Neural crest cell (in vitro differentiated cells): Measurements from ENCODE around the gene PM20D2. TPM values are rescaled to one million over a fixed set of nuclear protein-coding genes. Genes with fewer than 3 reads are reported as not detected.

Source experiments
- DNase-seq: peaks from one replicate; pipeline ENCODE4 v3.0.0; 2021; ENCODE audit warnings: low read depth, mixed read lengths, low spot score
- H3K27ac Mint-ChIP-seq: one replicate; pipeline ENCODE4 v1.8.0; 2021; ENCODE audit warnings: mild to moderate bottlenecking, mixed read lengths; ENCODE audit not compliant: unreplicated experiment
- H3K27me3 Mint-ChIP-seq: 2 replicates; pipeline ENCODE4 v1.8.0; 2021; ENCODE audit warnings: low read depth, mild to moderate bottlenecking, mixed read lengths
- H3K36me3 Mint-ChIP-seq: 2 replicates; pipeline ENCODE4 v1.8.0; 2021; ENCODE audit warnings: low read depth, mild to moderate bottlenecking, mixed read lengths
- H3K4me1 Mint-ChIP-seq: 2 replicates; pipeline ENCODE4 v1.8.0; 2021; ENCODE audit warnings: mixed read lengths
- H3K4me3 Mint-ChIP-seq: one replicate; pipeline ENCODE4 v1.8.0; 2021; ENCODE audit warnings: mild to moderate bottlenecking, mixed read lengths
- H3K9me3 Mint-ChIP-seq: 2 replicates; pipeline ENCODE4 v1.8.0; 2021; ENCODE audit warnings: mixed read lengths
- long read RNA-seq: library from polyadenylated mRNA; unstranded; transcript quantifications from one replicate; pipeline ENCODE4 v2.0.0, GENCODE V29; 2020
- total RNA-seq: library from RNA; stranded (reverse); gene quantifications from 2 replicates; pipeline ENCODE4 v1.2.1, GENCODE V29; 2021
- TF ChIP-seq, protein P1 (sequence below): fragments of 200-600 bp; sonication (generic); conservative IDR thresholded peaks from 2 replicates; pipeline ENCODE4 v1.5.0; 2021; ENCODE audit warnings: antibody characterized with exemption, mild to moderate bottlenecking

PM20D2 gene, protein sequence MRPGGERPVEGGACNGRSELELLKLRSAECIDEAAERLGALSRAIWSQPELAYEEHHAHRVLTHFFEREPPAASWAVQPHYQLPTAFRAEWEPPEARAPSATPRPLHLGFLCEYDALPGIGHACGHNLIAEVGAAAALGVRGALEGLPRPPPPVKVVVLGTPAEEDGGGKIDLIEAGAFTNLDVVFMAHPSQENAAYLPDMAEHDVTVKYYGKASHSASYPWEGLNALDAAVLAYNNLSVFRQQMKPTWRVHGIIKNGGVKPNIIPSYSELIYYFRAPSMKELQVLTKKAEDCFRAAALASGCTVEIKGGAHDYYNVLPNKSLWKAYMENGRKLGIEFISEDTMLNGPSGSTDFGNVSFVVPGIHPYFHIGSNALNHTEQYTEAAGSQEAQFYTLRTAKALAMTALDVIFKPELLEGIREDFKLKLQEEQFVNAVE
- total RNA-seq, result 16.1 and 16.5 TPM in 2 replicates
- long read RNA-seq, partial matches to known transcripts, result 1 of 4 reads
- long read RNA-seq, other reads (novel, unspliced or antisense), result 3 of 4 reads

DNA sequence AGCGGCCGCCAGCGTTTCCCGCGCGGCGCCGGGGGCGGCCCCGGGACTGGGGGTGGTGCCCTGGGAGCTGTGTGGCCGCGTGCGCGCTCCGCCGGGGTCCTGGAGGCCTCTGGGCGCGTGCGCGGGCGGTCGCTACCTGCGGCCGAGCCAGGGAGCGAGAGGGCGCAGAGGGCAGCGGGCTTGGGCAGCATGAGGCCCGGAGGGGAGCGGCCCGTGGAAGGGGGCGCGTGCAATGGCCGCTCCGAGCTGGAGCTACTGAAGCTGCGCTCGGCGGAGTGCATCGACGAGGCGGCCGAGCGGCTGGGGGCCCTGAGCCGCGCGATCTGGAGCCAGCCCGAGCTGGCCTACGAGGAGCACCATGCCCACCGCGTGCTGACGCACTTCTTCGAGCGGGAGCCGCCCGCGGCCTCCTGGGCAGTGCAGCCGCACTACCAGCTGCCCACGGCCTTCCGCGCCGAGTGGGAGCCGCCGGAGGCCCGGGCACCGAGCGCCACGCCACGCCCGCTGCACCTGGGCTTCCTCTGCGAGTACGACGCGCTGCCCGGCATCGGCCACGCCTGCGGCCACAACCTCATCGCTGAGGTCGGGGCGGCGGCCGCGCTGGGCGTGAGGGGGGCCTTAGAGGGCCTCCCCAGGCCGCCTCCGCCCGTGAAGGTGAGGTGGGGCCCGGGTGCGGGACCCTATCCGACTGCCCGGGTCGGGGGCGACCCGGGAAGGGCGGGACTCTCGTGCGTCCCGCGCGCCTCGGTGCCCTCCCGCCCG, at the start of gene PM20D2:
Gene PM20D2, plus strand, starts transcription at position 100 of the 762 bp plus-strand sequence. Its CDS starts 90 bp downstream, at position 190.
- Mint-ChIP-seq H3K9me3 (no peaks in the 10 kb centered on the region), H3K27me3 (peaks cover 13% of the 10 kb centered on the region), H3K4me1 (peaks cover 16% of the 10 kb centered on the region), H3K4me3 (peak within 1 kb of the TSS; percentile 89), H3K36me3 (no peaks in the 10 kb centered on the region), H3K27ac (peak within 1 kb of the TSS; percentile 3)
- DNase-seq, result peak; percentile 40
- TF ChIP-seq, protein P1, sequence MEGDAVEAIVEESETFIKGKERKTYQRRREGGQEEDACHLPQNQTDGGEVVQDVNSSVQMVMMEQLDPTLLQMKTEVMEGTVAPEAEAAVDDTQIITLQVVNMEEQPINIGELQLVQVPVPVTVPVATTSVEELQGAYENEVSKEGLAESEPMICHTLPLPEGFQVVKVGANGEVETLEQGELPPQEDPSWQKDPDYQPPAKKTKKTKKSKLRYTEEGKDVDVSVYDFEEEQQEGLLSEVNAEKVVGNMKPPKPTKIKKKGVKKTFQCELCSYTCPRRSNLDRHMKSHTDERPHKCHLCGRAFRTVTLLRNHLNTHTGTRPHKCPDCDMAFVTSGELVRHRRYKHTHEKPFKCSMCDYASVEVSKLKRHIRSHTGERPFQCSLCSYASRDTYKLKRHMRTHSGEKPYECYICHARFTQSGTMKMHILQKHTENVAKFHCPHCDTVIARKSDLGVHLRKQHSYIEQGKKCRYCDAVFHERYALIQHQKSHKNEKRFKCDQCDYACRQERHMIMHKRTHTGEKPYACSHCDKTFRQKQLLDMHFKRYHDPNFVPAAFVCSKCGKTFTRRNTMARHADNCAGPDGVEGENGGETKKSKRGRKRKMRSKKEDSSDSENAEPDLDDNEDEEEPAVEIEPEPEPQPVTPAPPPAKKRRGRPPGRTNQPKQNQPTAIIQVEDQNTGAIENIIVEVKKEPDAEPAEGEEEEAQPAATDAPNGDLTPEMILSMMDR, result no peak

- TF ChIP-seq, protein P1, result no peak
- no peak overlapping the region for H3K27ac Mint-ChIP-seq
- no peak overlapping the region for H3K4me3 Mint-ChIP-seq
- H3K36me3 Mint-ChIP-seq, result peaks cover 3% of the 10 kb centered on the region
- no peaks in the 10 kb centered on the region for H3K27me3 Mint-ChIP-seq
- no peak for DNase-seq
- no peaks in the 10 kb centered on the region for H3K4me1 Mint-ChIP-seq
- no peaks in the 10 kb centered on the region for H3K9me3 Mint-ChIP-seq
These were observed 47.4 kb upstream of the PM20D2 start for GRCh38 chr6:89098461-89098860.

GRCh38 chr6:89100114-89100513, 45.7 kb upstream of the PM20D2 start:
- Mint-ChIP-seq H3K4me1 (no peaks in the 10 kb centered on the region), H3K9me3 (no peaks in the 10 kb centered on the region), H3K27me3 (no peaks in the 10 kb centered on the region), H3K36me3 (peaks cover 4% of the 10 kb centered on the region), H3K27ac (peak overlapping the region; percentile 36), H3K4me3 (no peak overlapping the region)
- TF ChIP-seq, protein P1, result no peak
- DNase-seq, result no peak

GRCh38 chr6:89110284-89110683, 35.6 kb upstream of the PM20D2 start:
- no peak for DNase-seq
- Mint-ChIP-seq H3K36me3 (peaks cover 2% of the 10 kb centered on the region), H3K4me1 (no peaks in the 10 kb centered on the region), H3K27ac (peak overlapping the region; percentile 20), H3K27me3 (no peaks in the 10 kb centered on the region), H3K4me3 (no peak overlapping the region), H3K9me3 (no peaks in the 10 kb centered on the region)
- TF ChIP-seq, protein P1, result no peak

- Mint-ChIP-seq H3K9me3 (no peaks in the 10 kb centered on the region), H3K4me3 (no peak overlapping the region), H3K27me3 (no peaks in the 10 kb centered on the region), H3K27ac (no peak overlapping the region), H3K4me1 (peaks cover 12% of the 10 kb centered on the region), H3K36me3 (peaks cover 1% of the 10 kb centered on the region)
- DNase-seq, result no peak
- TF ChIP-seq, protein P1, result no peak
These were observed 33.9 kb upstream of the PM20D2 start for GRCh38 chr6:89111933-89112332.
